Measurements from ENCODE around the gene CACNA1C. TPM values are rescaled to one million over a fixed set of nuclear protein-coding genes. Genes with fewer than 3 reads are reported as not detected.

CACNA1C gene
- total and polyA plus RNA-seq, 5 donors from 2014 or later = 0.02 to 0.14 (median 0.10) TPM

- no peak for ATAC-seq (ENCODE audit: low read depth in 2 of 2)
- H3K9me3 Mint-ChIP-seq = peaks cover 0 to 10% (median 3%) of the 10 kb centered on the region in 7 donors
- Histone ChIP-seq H3K27me3 (ENCODE audit: control insufficient read depth, insufficient read depth, low read length) (peaks cover 4% of the 10 kb centered on the region), H3K4me3 (ENCODE audit: low read depth, low read length) (no peak overlapping the region), H3K9me3 (ENCODE audit: control insufficient read depth in 2 of 2, low read length in 2 of 2) (peaks cover 0 to 2% of the 10 kb centered on the region in 2 experiments), H3K27ac (ENCODE audit: insufficient read depth, low read length, poor library complexity, severe bottlenecking) (no peak overlapping the region), H3K4me1 (ENCODE audit: control insufficient read depth, insufficient read depth, low read length, poor library complexity, severe bottlenecking) (no peaks in the 10 kb centered on the region), H3K36me3 (ENCODE audit: control insufficient read depth, insufficient read depth, low read length) (no peaks in the 10 kb centered on the region)
- no peak overlapping the region for H3K27ac Mint-ChIP-seq
- no peak for DNase-seq
- no peak overlapping the region for H3K4me3 Mint-ChIP-seq
- peaks cover 24% of the 10 kb centered on the region for H3K27me3 Mint-ChIP-seq
- H3K4me1 Mint-ChIP-seq = no peaks in the 10 kb centered on the region
- no peaks in the 10 kb centered on the region for H3K36me3 Mint-ChIP-seq
Observed at GRCh38 chr12:2082321-2082720, 29.5 kb downstream of the CACNA1C start.

GRCh38 chr12:2083008-2083407 lies 30.2 kb downstream of the CACNA1C start:
- no peak overlapping the region for H3K4me3 Mint-ChIP-seq
- no peaks in the 10 kb centered on the region for H3K36me3 Mint-ChIP-seq
- Histone ChIP-seq H3K4me3 (ENCODE audit: low read depth, low read length) (no peak overlapping the region), H3K27ac (ENCODE audit: insufficient read depth, low read length, poor library complexity, severe bottlenecking) (no peak overlapping the region), H3K27me3 (ENCODE audit: control insufficient read depth, insufficient read depth, low read length) (peaks cover 4% of the 10 kb centered on the region), H3K4me1 (ENCODE audit: control insufficient read depth, insufficient read depth, low read length, poor library complexity, severe bottlenecking) (no peaks in the 10 kb centered on the region), H3K36me3 (ENCODE audit: control insufficient read depth, insufficient read depth, low read length) (no peaks in the 10 kb centered on the region), H3K9me3 (ENCODE audit: control insufficient read depth in 2 of 2, low read length in 2 of 2) (peaks cover 0 to 2% of the 10 kb centered on the region in 2 experiments)
- H3K9me3 Mint-ChIP-seq = peaks cover 0 to 10% (median 2%) of the 10 kb centered on the region in 7 donors
- peaks cover 27% of the 10 kb centered on the region for H3K27me3 Mint-ChIP-seq
- no peak for ATAC-seq (ENCODE audit: low read depth in 2 of 2)
- H3K27ac Mint-ChIP-seq = no peak overlapping the region
- no peak for DNase-seq
- H3K4me1 Mint-ChIP-seq = no peaks in the 10 kb centered on the region

- H3K36me3 ChIP-seq (ENCODE audit: control insufficient read depth, insufficient read depth, low read length) = no peaks in the 10 kb centered on the region
- no peak overlapping the region for H3K27ac ChIP-seq (ENCODE audit: insufficient read depth, low read length, poor library complexity, severe bottlenecking)
- no peak overlapping the region for H3K4me3 Mint-ChIP-seq
- ATAC-seq (ENCODE audit: low read depth in 2 of 2) (no peak), DNase-seq (no peak)
- peaks cover 27% of the 10 kb centered on the region for H3K27me3 Mint-ChIP-seq
- no peaks in the 10 kb centered on the region for H3K4me1 ChIP-seq (ENCODE audit: control insufficient read depth, insufficient read depth, low read length, poor library complexity, severe bottlenecking)
- H3K27ac Mint-ChIP-seq = no peak overlapping the region
- H3K4me1 Mint-ChIP-seq = no peaks in the 10 kb centered on the region
- H3K9me3 Mint-ChIP-seq = peaks cover 0 to 6% (median 0%) of the 10 kb centered on the region in 7 donors
- no peak overlapping the region for H3K4me3 ChIP-seq (ENCODE audit: low read depth, low read length)
- no peaks in the 10 kb centered on the region for H3K36me3 Mint-ChIP-seq
- H3K27me3 ChIP-seq (ENCODE audit: control insufficient read depth, insufficient read depth, low read length) = peaks cover 4% of the 10 kb centered on the region
- H3K9me3 ChIP-seq (ENCODE audit: control insufficient read depth in 2 of 2, low read length in 2 of 2) = peaks cover 0 to 2% of the 10 kb centered on the region in 2 experiments
Observed at GRCh38 chr12:2083561-2083960, 30.8 kb downstream of the CACNA1C start.

GRCh38 chr12:2084553-2085296 lies 31.9 kb downstream of the CACNA1C start:
- Mint-ChIP-seq H3K9me3 (peaks cover 0 to 5% (median 0%) of the 10 kb centered on the region in 7 donors), H3K4me1 (no peaks in the 10 kb centered on the region), H3K36me3 (no peaks in the 10 kb centered on the region), H3K4me3 (no peak overlapping the region), H3K27ac (no peak overlapping the region), H3K27me3 (peaks cover 27% of the 10 kb centered on the region)
- Histone ChIP-seq H3K27ac (ENCODE audit: insufficient read depth, low read length, poor library complexity, severe bottlenecking) (no peak overlapping the region), H3K9me3 (ENCODE audit: control insufficient read depth in 2 of 2, low read length in 2 of 2) (no peaks in the 10 kb centered on the region), H3K4me1 (ENCODE audit: control insufficient read depth, insufficient read depth, low read length, poor library complexity, severe bottlenecking) (no peaks in the 10 kb centered on the region), H3K27me3 (ENCODE audit: control insufficient read depth, insufficient read depth, low read length) (peaks cover 4% of the 10 kb centered on the region), H3K4me3 (ENCODE audit: low read depth, low read length) (no peak overlapping the region), H3K36me3 (ENCODE audit: control insufficient read depth, insufficient read depth, low read length) (no peaks in the 10 kb centered on the region)
- ATAC-seq (ENCODE audit: low read depth in 2 of 2) (no peak), DNase-seq (no peak)

GRCh38 chr12:2092354-2092753 lies 39.6 kb downstream of the CACNA1C start:
- Histone ChIP-seq H3K36me3 (ENCODE audit: control insufficient read depth, insufficient read depth, low read length) (no peaks in the 10 kb centered on the region), H3K4me3 (ENCODE audit: low read depth, low read length) (no peak overlapping the region), H3K27me3 (ENCODE audit: control insufficient read depth, insufficient read depth, low read length) (no peaks in the 10 kb centered on the region), H3K27ac (ENCODE audit: insufficient read depth, low read length, poor library complexity, severe bottlenecking) (no peak overlapping the region), H3K9me3 (ENCODE audit: control insufficient read depth in 2 of 2, low read length in 2 of 2) (no peaks in the 10 kb centered on the region), H3K4me1 (ENCODE audit: control insufficient read depth, insufficient read depth, low read length, poor library complexity, severe bottlenecking) (no peaks in the 10 kb centered on the region)
- Mint-ChIP-seq H3K36me3 (no peaks in the 10 kb centered on the region), H3K27me3 (peaks cover 10% of the 10 kb centered on the region), H3K4me3 (no peak overlapping the region), H3K9me3 (peaks cover 0 to 1% (median 0%) of the 10 kb centered on the region in 7 donors), H3K4me1 (peaks cover 0 to 3% (median 0%) of the 10 kb centered on the region in 4 donors), H3K27ac (no peak overlapping the region)
- ATAC-seq (ENCODE audit: low read depth in 2 of 2) (no peak), DNase-seq (no peak)

- Histone ChIP-seq H3K36me3 (ENCODE audit: control insufficient read depth, insufficient read depth, low read length) (no peaks in the 10 kb centered on the region), H3K9me3 (ENCODE audit: control insufficient read depth in 2 of 2, low read length in 2 of 2) (no peaks in the 10 kb centered on the region), H3K27ac (ENCODE audit: insufficient read depth, low read length, poor library complexity, severe bottlenecking) (no peak overlapping the region), H3K4me3 (ENCODE audit: low read depth, low read length) (no peak overlapping the region), H3K4me1 (ENCODE audit: control insufficient read depth, insufficient read depth, low read length, poor library complexity, severe bottlenecking) (no peaks in the 10 kb centered on the region), H3K27me3 (ENCODE audit: control insufficient read depth, insufficient read depth, low read length) (no peaks in the 10 kb centered on the region)
- ATAC-seq (ENCODE audit: low read depth in 2 of 2) (no peak), DNase-seq (no peak)
- H3K9me3 Mint-ChIP-seq = peaks cover 0 to 1% (median 0%) of the 10 kb centered on the region in 7 donors
- H3K36me3 Mint-ChIP-seq = no peaks in the 10 kb centered on the region
- H3K4me1 Mint-ChIP-seq = peaks cover 0 to 3% (median 0%) of the 10 kb centered on the region in 4 donors
- peaks cover 11% of the 10 kb centered on the region for H3K27me3 Mint-ChIP-seq
- no peak overlapping the region for H3K27ac Mint-ChIP-seq
- H3K4me3 Mint-ChIP-seq = no peak overlapping the region
Observed at GRCh38 chr12:2092890-2093289, 40.1 kb downstream of the CACNA1C start.

- Histone ChIP-seq H3K4me3 (ENCODE audit: low read depth, low read length) (no peak overlapping the region), H3K27me3 (ENCODE audit: control insufficient read depth, insufficient read depth, low read length) (no peaks in the 10 kb centered on the region), H3K36me3 (ENCODE audit: control insufficient read depth, insufficient read depth, low read length) (no peaks in the 10 kb centered on the region), H3K4me1 (ENCODE audit: control insufficient read depth, insufficient read depth, low read length, poor library complexity, severe bottlenecking) (no peaks in the 10 kb centered on the region), H3K9me3 (ENCODE audit: control insufficient read depth in 2 of 2, low read length in 2 of 2) (no peaks in the 10 kb centered on the region), H3K27ac (ENCODE audit: insufficient read depth, low read length, poor library complexity, severe bottlenecking) (no peak overlapping the region)
- ATAC-seq (ENCODE audit: low read depth in 2 of 2) (no peak), DNase-seq (no peak)
- H3K27me3 Mint-ChIP-seq = peaks cover 11% of the 10 kb centered on the region
- no peaks in the 10 kb centered on the region for H3K9me3 Mint-ChIP-seq
- H3K27ac Mint-ChIP-seq = no peak overlapping the region
- H3K4me3 Mint-ChIP-seq = no peak overlapping the region
- peaks cover 0 to 3% (median 0%) of the 10 kb centered on the region in 4 donors for H3K4me1 Mint-ChIP-seq
- no peaks in the 10 kb centered on the region for H3K36me3 Mint-ChIP-seq
Observed at GRCh38 chr12:2094597-2094996, 41.8 kb downstream of the CACNA1C start.

GRCh38 chr12:2095878-2096277 lies 43.1 kb downstream of the CACNA1C start:
- H3K9me3 ChIP-seq (ENCODE audit: control insufficient read depth in 2 of 2, low read length in 2 of 2) = no peaks in the 10 kb centered on the region
- no peak overlapping the region for H3K4me3 Mint-ChIP-seq
- H3K27me3 ChIP-seq (ENCODE audit: control insufficient read depth, insufficient read depth, low read length) = no peaks in the 10 kb centered on the region
- H3K27ac Mint-ChIP-seq = no peak overlapping the region
- H3K4me1 ChIP-seq (ENCODE audit: control insufficient read depth, insufficient read depth, low read length, poor library complexity, severe bottlenecking) = no peaks in the 10 kb centered on the region
- H3K9me3 Mint-ChIP-seq = no peaks in the 10 kb centered on the region
- H3K27me3 Mint-ChIP-seq = peaks cover 5% of the 10 kb centered on the region
- H3K4me1 Mint-ChIP-seq = peaks cover 0 to 3% (median 0%) of the 10 kb centered on the region in 4 donors
- H3K36me3 ChIP-seq (ENCODE audit: control insufficient read depth, insufficient read depth, low read length) = no peaks in the 10 kb centered on the region
- no peak overlapping the region for H3K4me3 ChIP-seq (ENCODE audit: low read depth, low read length)
- ATAC-seq (ENCODE audit: low read depth in 2 of 2) = no peak
- no peak overlapping the region for H3K27ac ChIP-seq (ENCODE audit: insufficient read depth, low read length, poor library complexity, severe bottlenecking)
- no peak for DNase-seq
- H3K36me3 Mint-ChIP-seq = no peaks in the 10 kb centered on the region
